Measurements from ENCODE around the gene C12orf50. TPM values are rescaled to one million over a fixed set of nuclear protein-coding genes. Genes with fewer than 3 reads are reported as not detected.

The C12orf50 gene
- polyA plus RNA-seq, 2 of the 4 experiments (the other 2 are of a cell fraction): 0.03 TPM; not detected in 1

GRCh38 chr12:87981495-87981894, 47.7 kb downstream of the C12orf50 start:
- Histone ChIP-seq H3K4me1 (no peaks in the 10 kb centered on the region), H3K4me2 (no peak overlapping the region), H3K9me3 (no peaks in the 10 kb centered on the region), H3K4me3 (no peak overlapping the region), H3K27ac (no peak overlapping the region)
- WGBS (ENCODE audit: missing lambda C conversion rate): 93% methylated on average over 1 of the region's 1 CpG
- ChIA-PET CTCF (interaction anchor here (0.8 kb wide), 1 partner anchor 11 kb away, joined by 4 read pairs; no protein-coding TSS in a partner anchor), POLR2A (no interaction called here)
- ATAC-seq (no peak), FAIRE-seq (no peak), DNase-seq (ENCODE audit: low read depth in 1 of 2, low spot score in 1 of 2) (no peak)
- no peak for TF ChIP-seq EHF (CRISPR knock-in tag; IDR thresholded peaks at IDR 0.05)
- TF ChIP-seq RNF2 (IDR thresholded peaks at IDR 0.05; ENCODE audit: borderline replicate concordance, low read depth): no peak
- no peak for TF ChIP-seq E2F6 (IDR thresholded peaks at IDR 0.05; ENCODE audit: borderline replicate concordance, low read depth)
- TF ChIP-seq CBX2 (IDR thresholded peaks at IDR 0.05; ENCODE audit: borderline replicate concordance, low read depth): no peak
- TF ChIP-seq HOXA7 (CRISPR knock-in tag; IDR thresholded peaks at IDR 0.05): no peak
- no peak for TF ChIP-seq SMC3 (IDR thresholded peaks at IDR 0.05)
- no peak for TF ChIP-seq EHMT2 (IDR thresholded peaks at IDR 0.05; ENCODE audit: low read depth)
- TF ChIP-seq TP53 (CRISPR knock-in tag; IDR thresholded peaks at IDR 0.05): no peak
- TF ChIP-seq RARB (CRISPR knock-in tag; IDR thresholded peaks at IDR 0.05): no peak

GRCh38 chr12:87975879-87976278, 53.3 kb downstream of the C12orf50 start:
- FAIRE-seq (no peak), ATAC-seq (no peak), DNase-seq (ENCODE audit: low read depth in 1 of 2, low spot score in 1 of 2) (no peak)
- H3K9me3 ChIP-seq: peaks cover 3% of the 10 kb centered on the region; the same call in 1 of the 3 replicates
- no peak for TF ChIP-seq KDM5A (IDR thresholded peaks at IDR 0.05)
- TF ChIP-seq MAFK (IDR thresholded peaks at IDR 0.05; ENCODE audit: partially characterized antibody): peak; percentile 88
- no peak for TF ChIP-seq BCL3 (IDR thresholded peaks at IDR 0.05)
- TF ChIP-seq CHD2 (IDR thresholded peaks at IDR 0.05; ENCODE audit: low read length, partially characterized antibody): no peak
- TF ChIP-seq JUN (IDR thresholded peaks at IDR 0.05): no peak
- ChIA-PET CTCF (no interaction called here), POLR2A (no interaction called here)
- 35% methylated on average over 3 of the region's 3 CpGs for WGBS (ENCODE audit: missing lambda C conversion rate)
- no peaks in the 10 kb centered on the region for H3K4me1 ChIP-seq
- H3K4me2 ChIP-seq: no peak overlapping the region
- no peak overlapping the region for H3K27ac ChIP-seq
- no peak overlapping the region for H3K4me3 ChIP-seq

- no peak for FAIRE-seq
- DNase-seq (ENCODE audit: low read depth in 1 of 2, low spot score in 1 of 2): no peak
- CTCF ChIA-PET: no interaction called here
- H3K4me3 ChIP-seq: no peak overlapping the region
- H3K9me3 ChIP-seq: no peaks in the 10 kb centered on the region; the same call in 2 of the 3 replicates
- ATAC-seq: no peak
- POLR2A ChIA-PET: no interaction called here
- no peak overlapping the region for H3K27ac ChIP-seq
- H3K4me2 ChIP-seq: no peak overlapping the region
- no peaks in the 10 kb centered on the region for H3K4me1 ChIP-seq
- TF ChIP-seq SREBF2 (IDR thresholded peaks at IDR 0.05) (no peak), HDAC2 (IDR thresholded peaks at IDR 0.05) (no peak), KDM5A (IDR thresholded peaks at IDR 0.05) (no peak), REST (IDR thresholded peaks at IDR 0.05) (no peak), HES2 (IDR thresholded peaks at IDR 0.05) (no peak), POLR2A (IDR thresholded peaks at IDR 0.05; ENCODE audit: low read length) (no peak), SMC3 (IDR thresholded peaks at IDR 0.05) (no peak), ATOH8 (CRISPR knock-in tag; IDR thresholded peaks at IDR 0.05; ENCODE audit: low read depth) (no peak), GATA3 (IDR thresholded peaks at IDR 0.05; ENCODE audit: borderline replicate concordance) (no peak), KDM1A (IDR thresholded peaks at IDR 0.05; ENCODE audit: low read depth) (no peak), FOSB (CRISPR knock-in tag; IDR thresholded peaks at IDR 0.05) (no peak), ZNF302 (CRISPR knock-in tag; IDR thresholded peaks at IDR 0.05) (no peak), ZC3H11A (IDR thresholded peaks at IDR 0.05) (no peak)
These were observed 61.3 kb downstream of the C12orf50 start for GRCh38 chr12:87967871-87968270.

Data from A549 (cell line).